Aorta (tissue), 5 donors: Measurements from ENCODE around the gene MSI2. TPM values are rescaled to one million over a fixed set of nuclear protein-coding genes. Genes with fewer than 3 reads are reported as not detected.

Experiments used
- ATAC-seq: fragments of 200-7000 bp; cut with Tn5 transposase; one replicate; pipeline ENCODE4 v1.9.1; 2022; ENCODE audit warnings: moderate library complexity; ENCODE audit not compliant: low FRiP score
- DNase-seq, 2 donors: peaks; one replicate each; pipeline ENCODE4 v3.0.0-alpha.2; 2020
- H3K27ac ChIP-seq, 2 donors: one replicate each; pipeline ENCODE4 v1.5.1; 2013; ENCODE audit warnings: low read length in 2 of 2, mild to moderate bottlenecking in 2 of 2, moderate library complexity in 2 of 2, control low read depth in 1 of 2, inconsistent platforms in 1 of 2, low read depth in 1 of 2
- H3K27me3 ChIP-seq, 2 donors: one replicate each; pipeline ENCODE4 v1.6.1; 2013; ENCODE audit warnings: control low read depth in 1 of 2, low read length in 1 of 2, mild to moderate bottlenecking in 1 of 2, moderate library complexity in 1 of 2; ENCODE audit not compliant: insufficient read depth in 2 of 2, control insufficient read depth in 1 of 2
- H3K36me3 ChIP-seq, 2 donors: one replicate each; pipeline ENCODE4 v1.6.1; 2013; ENCODE audit warnings: control low read depth in 1 of 2, low read length in 1 of 2, mild to moderate bottlenecking in 1 of 2; ENCODE audit not compliant: insufficient read depth in 2 of 2, control insufficient read depth in 1 of 2
- H3K4me1 ChIP-seq, 2 donors: one replicate each; pipeline ENCODE4 v1.6.1; 2013; ENCODE audit warnings: low read length in 2 of 2, control low read depth in 1 of 2, mild to moderate bottlenecking in 1 of 2, moderate library complexity in 1 of 2; ENCODE audit not compliant: insufficient read depth in 2 of 2, control insufficient read depth in 1 of 2
- H3K4me3 ChIP-seq, 2 donors: one replicate each; pipeline ENCODE4 v1.5.1; 2013; ENCODE audit warnings: low read length in 2 of 2, control low read depth in 1 of 2, mild to moderate bottlenecking in 1 of 2
- H3K9me3 ChIP-seq: one replicate; pipeline ENCODE4 v1.6.1; 2013; ENCODE audit warnings: mild to moderate bottlenecking, low read length; ENCODE audit not compliant: control insufficient read depth
- WGBS, 2 donors: extraction: QIAGEN DNeasy Blood & Tissue Kit; methylation state at CpG; one replicate each; pipeline ENCODE4 v1.1.7; 2013; 5-methylcytosine and 5-hydroxymethylcytosine counted together
- intact Hi-C, 2 donors: fragments of 100-400 bp; cut with DNase I; formaldehyde crosslinking; loops; one replicate each; pipeline versions ENCODE4 v1.14.2 to v1.15.0; 2022
- polyA plus RNA-seq, 2 donors: library from polyadenylated mRNA; stranded (reverse); fragments of 200-250 nt; gene quantifications; one replicate each; pipeline ENCODE4 v1.2.3, GENCODE V29; 2013
- total RNA-seq, 2 donors: library from RNA; stranded (reverse); fragmentation: NEBNext Ultra II Directional; extraction: Animal tissue kit (Norgen Biotek cat#: 25700); gene quantifications; one replicate each; pipeline ENCODE4 v1.2.1, GENCODE V29; 2021
- donor health status: healthy with polysubstance abuse.
- donor health status: Bipolar disorder and iron deficiency.
- donor health status: DM: no; HTN: no; CAD: no.
- donor health status: DM: no; HTN: no; CAD: no.
- donor health status: DM: yes; HTN: yes; CAD: no.

Gene MSI2
- total and polyA plus RNA-seq, 4 donors: 9.3 to 48.2 (median 29.1) TPM

GRCh38 chr17:57457188-57457587 is 200.9 kb downstream of the MSI2 start:
- ATAC-seq: no peak
- intact Hi-C loops: no loop called here
- 92% methylated on average over 2 of the region's 2 CpGs for WGBS, 2 donors
- Histone ChIP-seq H3K4me3 (no peak overlapping the region), H3K27ac (no peak overlapping the region), H3K4me1 (no peaks in the 10 kb centered on the region), H3K36me3 (no peaks in the 10 kb centered on the region), H3K9me3 (no peaks in the 10 kb centered on the region), H3K27me3 (no peaks in the 10 kb centered on the region)
- no peak for DNase-seq

- intact Hi-C loops: no loop called here
- H3K9me3 ChIP-seq: no peaks in the 10 kb centered on the region
- no peak for ATAC-seq
- H3K36me3 ChIP-seq: no peaks in the 10 kb centered on the region
- DNase-seq: no peak
- 96 to 100% methylated on average over 9 of the region's 9 CpGs for WGBS, 2 donors
- H3K27me3 ChIP-seq: no peaks in the 10 kb centered on the region
- H3K4me1 ChIP-seq: no peaks in the 10 kb centered on the region
- H3K4me3 ChIP-seq: no peak overlapping the region
- H3K27ac ChIP-seq: no peak overlapping the region
Measured at GRCh38 chr17:57458718-57459285, 202.5 kb downstream of the MSI2 start.

- H3K36me3 ChIP-seq: no peaks in the 10 kb centered on the region
- no peak overlapping the region for H3K27ac ChIP-seq
- no peaks in the 10 kb centered on the region for H3K4me1 ChIP-seq
- no peaks in the 10 kb centered on the region for H3K9me3 ChIP-seq
- no peak for ATAC-seq
- H3K27me3 ChIP-seq: no peaks in the 10 kb centered on the region
- WGBS, 2 donors: 91% methylated on average over 12 of the region's 12 CpGs
- no peak for DNase-seq
- intact Hi-C loops: no loop called here
- no peak overlapping the region for H3K4me3 ChIP-seq
Measured at GRCh38 chr17:57459286-57459915, 203.1 kb downstream of the MSI2 start.

GRCh38 chr17:57461082-57461481 is 204.8 kb downstream of the MSI2 start:
- DNase-seq (no peak), ATAC-seq (no peak)
- no peak overlapping the region for H3K4me3 ChIP-seq
- H3K36me3 ChIP-seq: no peaks in the 10 kb centered on the region
- no peaks in the 10 kb centered on the region for H3K27me3 ChIP-seq
- intact Hi-C loops: no loop called here
- WGBS, 2 donors: 93 to 94% methylated on average over 6 of the region's 6 CpGs
- no peak overlapping the region for H3K27ac ChIP-seq
- no peaks in the 10 kb centered on the region for H3K4me1 ChIP-seq
- no peaks in the 10 kb centered on the region for H3K9me3 ChIP-seq

DNA sequence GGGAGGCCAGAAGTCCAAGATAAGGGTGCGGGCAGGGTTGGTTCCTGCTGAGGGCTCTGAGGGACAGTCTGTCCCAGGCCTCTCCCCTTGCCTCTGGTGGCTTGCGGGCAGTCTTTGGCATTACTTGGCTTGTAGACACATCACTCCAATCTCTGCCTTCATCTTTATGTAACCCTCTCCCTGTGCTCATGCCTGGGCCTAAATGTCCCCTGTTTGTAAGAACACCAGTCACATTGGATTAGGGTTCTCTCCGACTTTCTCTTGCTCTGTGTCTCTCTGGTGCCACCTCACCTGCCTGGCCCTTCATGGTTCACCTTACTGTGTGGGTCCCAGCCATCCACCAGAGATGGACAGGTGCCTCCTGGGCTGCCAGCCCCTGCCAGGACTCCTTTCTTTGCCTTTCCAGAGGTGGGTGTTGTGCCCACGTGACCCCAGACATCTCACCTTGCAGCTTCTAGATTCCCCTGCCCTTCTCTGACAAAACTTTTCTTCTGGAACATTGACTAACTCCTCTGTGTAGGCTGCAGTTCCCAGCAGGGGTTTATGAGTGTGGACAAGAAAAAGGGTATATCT is 205.8 kb downstream of the MSI2 start:
- 96% methylated on average over 4 of the region's 4 CpGs for WGBS, 2 donors
- Histone ChIP-seq H3K27ac (no peak overlapping the region), H3K36me3 (no peaks in the 10 kb centered on the region), H3K4me3 (no peak overlapping the region), H3K9me3 (no peaks in the 10 kb centered on the region), H3K4me1 (no peaks in the 10 kb centered on the region), H3K27me3 (no peaks in the 10 kb centered on the region)
- intact Hi-C loops: no loop called here
- ATAC-seq (no peak), DNase-seq (peak in 1 of 2 donors; percentile 4)

DNA sequence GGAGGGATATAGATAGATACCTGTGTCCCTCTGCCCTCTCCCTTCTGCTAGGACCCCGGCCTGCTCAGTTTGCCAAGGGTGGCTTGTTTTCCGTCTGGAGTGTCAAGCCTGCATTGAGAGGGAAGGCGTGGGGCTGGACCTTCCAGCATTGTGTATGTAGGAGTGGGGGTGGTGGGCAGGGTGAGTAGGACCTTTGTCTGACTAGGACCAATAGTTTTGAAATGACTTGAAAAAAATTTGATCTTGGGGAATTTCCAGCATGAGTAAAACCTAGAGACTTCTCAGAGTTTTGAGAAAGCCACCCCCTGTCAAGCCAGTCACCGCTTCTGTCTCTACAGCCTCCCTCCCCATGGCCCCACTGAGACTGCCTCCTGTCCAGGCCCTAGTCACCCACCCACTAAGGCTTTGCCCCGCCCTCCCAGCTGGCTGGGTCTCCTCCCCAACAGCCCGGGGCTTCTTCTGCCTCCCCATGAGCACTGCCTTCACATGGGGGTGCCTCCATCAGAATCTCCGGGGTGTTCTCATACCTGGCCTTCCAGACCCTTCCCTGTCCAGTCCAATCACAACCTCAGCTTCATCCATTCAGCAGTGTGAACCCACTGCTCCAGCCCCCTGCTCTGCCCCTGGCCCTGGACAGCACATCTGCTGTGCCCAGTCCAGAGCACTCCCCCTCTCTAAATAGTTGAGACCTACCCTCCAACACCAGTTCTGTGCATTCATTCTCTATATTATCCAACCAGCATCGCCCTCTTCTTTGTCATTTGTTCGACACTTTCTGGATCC is 207.0 kb downstream of the MSI2 start:
- Histone ChIP-seq H3K36me3 (no peaks in the 10 kb centered on the region), H3K27ac (no peak overlapping the region), H3K4me3 (no peak overlapping the region), H3K27me3 (no peaks in the 10 kb centered on the region), H3K9me3 (no peaks in the 10 kb centered on the region), H3K4me1 (no peaks in the 10 kb centered on the region)
- ATAC-seq (no peak), DNase-seq (peak in 1 of 2 donors; percentile 36)
- WGBS, 2 donors: 82 to 84% methylated on average over 9 of the region's 9 CpGs
- intact Hi-C loops: no loop called here

GRCh38 chr17:57464191-57464864 is 208.0 kb downstream of the MSI2 start:
- DNase-seq: peak in 1 of 2 donors; percentile 38
- Histone ChIP-seq H3K27me3 (no peaks in the 10 kb centered on the region), H3K4me1 (no peaks in the 10 kb centered on the region), H3K36me3 (no peaks in the 10 kb centered on the region), H3K27ac (no peak overlapping the region), H3K9me3 (no peaks in the 10 kb centered on the region), H3K4me3 (no peak overlapping the region)
- 76 to 79% methylated on average over 11 of the region's 11 CpGs for WGBS, 2 donors
- intact Hi-C loops: no loop called here
- no peak for ATAC-seq

DNA sequence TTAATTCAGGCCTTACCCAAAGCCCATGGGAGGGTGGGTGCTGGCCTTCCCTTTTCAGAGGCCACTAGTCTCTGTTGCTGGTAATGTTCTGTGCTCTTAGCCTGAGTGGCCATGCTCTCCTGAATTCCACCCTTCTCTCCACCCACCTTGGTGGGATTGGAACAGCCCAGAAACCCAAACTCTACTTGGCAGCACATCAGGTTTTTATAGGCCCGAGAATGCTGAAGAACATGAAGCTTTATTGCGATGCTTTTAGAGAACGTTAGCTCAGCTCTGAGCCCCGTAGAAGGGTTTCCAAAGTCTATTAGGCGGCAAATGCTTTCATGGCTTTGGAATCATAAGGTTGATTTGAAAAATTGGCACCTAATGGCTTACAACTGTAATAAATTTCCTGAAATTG is 209.3 kb downstream of the MSI2 start:
- intact Hi-C loops: no loop called here
- H3K4me3 ChIP-seq: no peak overlapping the region
- H3K4me1 ChIP-seq: no peaks in the 10 kb centered on the region
- no peak overlapping the region for H3K27ac ChIP-seq
- H3K9me3 ChIP-seq: no peaks in the 10 kb centered on the region
- no peaks in the 10 kb centered on the region for H3K36me3 ChIP-seq
- no peak for ATAC-seq
- no peak for DNase-seq
- no peaks in the 10 kb centered on the region for H3K27me3 ChIP-seq
- 33 to 36% methylated on average over 5 of the region's 5 CpGs for WGBS, 2 donors
